NB4 (cell line): ENCODE results near the gene HMCN2.

ENCODE experiments used
- DNase-seq: peaks from one replicate; pipeline ENCODE4 v3.0.0; 2010; ENCODE audit warnings: low read depth
- H3K4me3 ChIP-seq: one replicate; pipeline ENCODE4 v1.5.1; 2011; ENCODE audit warnings: mild to moderate bottlenecking, low read depth, low read length, moderate library complexity
- CTCF ChIP-seq: IDR thresholded peaks from one replicate; pipeline ENCODE4 v1.5.1; 2012; ENCODE audit warnings: low read depth, low read length
- MAX ChIP-seq: IDR thresholded peaks from 2 replicates; pipeline ENCODE4 v1.6.1; 2011; ENCODE audit warnings: low read depth, low read length
- MYC ChIP-seq: IDR thresholded peaks from 2 replicates; pipeline ENCODE4 v1.6.1; 2011; ENCODE audit warnings: low read depth, low read length
- POLR2A ChIP-seq: IDR thresholded peaks from 2 replicates; pipeline ENCODE4 v1.6.1; 2011; ENCODE audit warnings: mild to moderate bottlenecking; ENCODE audit not compliant: insufficient read length; ENCODE audit errors: extremely low read depth

Gene HMCN2

GRCh38 chr9:130352586-130353285, 87.2 kb downstream of the HMCN2 start:
- DNase-seq: no peak
- H3K4me3 ChIP-seq: no peak overlapping the region
- no peak for TF ChIP-seq MAX
- no peak for TF ChIP-seq MYC
- no peak for TF ChIP-seq CTCF
- no peak for TF ChIP-seq POLR2A

- DNase-seq: no peak
These were observed 88.8 kb downstream of the HMCN2 start for GRCh38 chr9:130354378-130354777.

GRCh38 chr9:130354806-130355205, 89.2 kb downstream of the HMCN2 start:
- no peak overlapping the region for H3K4me3 ChIP-seq
- TF ChIP-seq POLR2A (no peak), MAX (no peak), MYC (no peak), CTCF (no peak)
- DNase-seq: no peak

More at GRCh38 chr9:130354378-130354777, 88.8 kb downstream of the HMCN2 start:
- H3K4me3 ChIP-seq: no peak overlapping the region
- TF ChIP-seq POLR2A (no peak), CTCF (no peak), MYC (no peak), MAX (no peak)

- TF ChIP-seq MYC: no peak
- no peak for TF ChIP-seq CTCF
- TF ChIP-seq POLR2A: no peak
- TF ChIP-seq MAX: no peak
These were observed 90.5 kb downstream of the HMCN2 start for GRCh38 chr9:130356033-130356432.

GRCh38 chr9:130356877-130357584, 91.5 kb downstream of the HMCN2 start:
- DNase-seq: no peak
- H3K4me3 ChIP-seq: no peak overlapping the region
- TF ChIP-seq MAX: no peak
- no peak for TF ChIP-seq MYC
- no peak for TF ChIP-seq POLR2A
- no peak for TF ChIP-seq CTCF

More at GRCh38 chr9:130356033-130356432, 90.5 kb downstream of the HMCN2 start:
- no peak for DNase-seq
- no peak overlapping the region for H3K4me3 ChIP-seq
